ENCODE results near the gene NECTIN1.

- TF ChIP-seq CTCF (IDR thresholded peaks at IDR 0.05; ENCODE audit: low read length): no peak
- no peak for TF ChIP-seq EZH2phosphoT487 (IDR thresholded peaks at IDR 0.05; ENCODE audit: low read length)
Observed at GRCh38 chr11:119711476-119711875, 17.5 kb downstream of the NECTIN1 start.

Measured in MM.1S (cell line).